GM12878 (cell line): Measurements from ENCODE around the gene PPIB. TPM values are rescaled to one million over a fixed set of nuclear protein-coding genes. Genes with fewer than 3 reads are reported as not detected.

ENCODE experiments used
- ATAC-seq: fragments of 200-7000 bp; cut with Tn5 transposase; 3 replicates; pipeline ENCODE4 v1.9.1; 2020; ENCODE audit warnings: mild to moderate bottlenecking, moderate library complexity
- BruUV-seq: library from RNA; stranded (reverse); fragments of 400-500 nt; replicated peaks from 2 replicates; lab custom pipeline; 2021; lab: Mats Ljungman, UMichigan
- CTCF ChIA-PET: fragments of 300-600 bp; sonication (Branson Sonifier 250); formaldehyde crosslinking; extraction: SDS; loops from one replicate; lab custom pipeline; 2021; ENCODE audit warnings: inconsistent platforms; lab: Yijun Ruan, JAX
- POLR2A ChIA-PET: fragments of 350-600 bp; formaldehyde crosslinking; extraction: SDS; loops from one replicate; lab custom pipeline; 2021; ENCODE audit warnings: inconsistent platforms; lab: Charles Lee
- RAD21 ChIA-PET: fragments of 300-600 bp; sonication (Branson Sonifier 250); formaldehyde crosslinking; loops from one replicate; lab custom pipeline; 2023; ENCODE audit warnings: antibody characterized with exemption; ENCODE audit not compliant: unreplicated experiment; lab: Charles Lee
- SMC1A ChIA-PET: fragments of 300-600 bp; sonication (Branson Sonifier 250); formaldehyde crosslinking; loops from one replicate; lab custom pipeline; 2023; ENCODE audit not compliant: unreplicated experiment, uncharacterized antibody; lab: Charles Lee
- DNase-seq: peaks from one replicate; pipeline ENCODE4 v3.0.0-alpha.2; 2011; ENCODE audit warnings: low read depth, low spot score
- FAIRE-seq: peaks from 3 replicates; lab custom pipeline; 2011; peaks lifted over from hg19 to GRCh38; lab: Jason Lieb, UNC
- H2AFZ ChIP-seq: 2 replicates; pipeline ENCODE4 v1.6.0; 2011; ENCODE audit warnings: low read depth, low read length, control low read depth; ENCODE audit not compliant: control insufficient read depth
- H3K27ac ChIP-seq: 2 replicates; pipeline ENCODE4 v1.5.1; 2011; ENCODE audit warnings: control low read depth; ENCODE audit not compliant: control insufficient read depth, insufficient read depth
- H3K27me3 ChIP-seq, 2 experiments: replicated peaks in 1 of 2; 2 replicates each; pipeline versions ENCODE4 v1.6.0 to v1.6.1; 2011; ENCODE audit warnings: low read length in 1 of 2; ENCODE audit not compliant: control insufficient read depth in 2 of 2, insufficient read depth in 2 of 2
- H3K36me3 ChIP-seq, 2 experiments: 2 replicates each; pipeline ENCODE4 v1.5.1; 2011; ENCODE audit warnings: low read length in 1 of 2; ENCODE audit not compliant: control insufficient read depth in 2 of 2, insufficient read depth in 2 of 2
- H3K4me1 ChIP-seq: 2 replicates; pipeline ENCODE4 v1.6.1; 2011; ENCODE audit warnings: mild to moderate bottlenecking, low read length, moderate library complexity, mixed read lengths; ENCODE audit not compliant: control insufficient read depth, insufficient read depth
- H3K4me2 ChIP-seq: 2 replicates; pipeline ENCODE4 v1.6.0; 2011; ENCODE audit warnings: control low read depth; ENCODE audit not compliant: control insufficient read depth, insufficient read depth
- H3K4me3 ChIP-seq: fragments of 200-600 bp; sonication (generic); 2 replicates; pipeline ENCODE4 v1.5.1; 2016
- H3K79me2 ChIP-seq: 2 replicates; pipeline ENCODE4 v1.6.0; 2011; ENCODE audit warnings: low read length; ENCODE audit not compliant: control insufficient read depth, insufficient read depth
- H3K9ac ChIP-seq: 2 replicates; pipeline ENCODE4 v1.8.0; 2011; ENCODE audit warnings: low read length, control low read depth, mixed read lengths; ENCODE audit not compliant: control insufficient read depth, insufficient read depth
- H3K9me3 ChIP-seq: replicated peaks from 3 replicates; pipeline ENCODE4 v1.5.1; 2011; ENCODE audit warnings: mild to moderate bottlenecking, low read length; ENCODE audit not compliant: control insufficient read depth, insufficient read depth
- H4K20me1 ChIP-seq: 2 replicates; pipeline ENCODE4 v1.6.0; 2011; ENCODE audit not compliant: control insufficient read depth, insufficient read depth
- BCLAF1 ChIP-seq: fragments of 450-650 bp; IDR thresholded peaks from 2 replicates; pipeline ENCODE4 v1.6.1; 2017; ENCODE audit warnings: antibody characterized with exemption, mild to moderate bottlenecking, moderate library complexity
- FOXM1 ChIP-seq: IDR thresholded peaks from 2 replicates; pipeline ENCODE4 v1.6.1; 2012; ENCODE audit warnings: low read depth, mild to moderate bottlenecking, inconsistent platforms, low read length, moderate library complexity
- HDAC6 ChIP-seq: fragments of 200-600 bp; sonication (generic); IDR thresholded peaks from one replicate; pipeline ENCODE4 v1.8.0; 2017; ENCODE audit warnings: antibody characterized with exemption; ENCODE audit not compliant: unreplicated experiment
- HDGF ChIP-seq: fragments of 450-650 bp; IDR thresholded peaks from 2 replicates; pipeline ENCODE4 v1.6.1; 2016; ENCODE audit warnings: antibody characterized with exemption
- NRF1 ChIP-seq: conservative IDR thresholded peaks from 2 replicates; pipeline ENCODE4 v1.6.1; 2011; ENCODE audit warnings: mild to moderate bottlenecking, low read depth, low read length, improper control_type of control experiment
- USF2 ChIP-seq: IDR thresholded peaks from 2 replicates; pipeline ENCODE4 v1.6.1; 2011; ENCODE audit warnings: low read depth, low read length, improper control_type of control experiment, borderline replicate concordance
- WGBS: methylation state at CpG from one replicate; pipeline ENCODE4 v1.1.6; 2016; ENCODE audit warnings: low lambda C conversion rate; ENCODE audit not compliant: insufficient replicate concordance, insufficient coverage; ENCODE audit errors: missing lambda C conversion rate; 5-methylcytosine and 5-hydroxymethylcytosine counted together
- in situ Hi-C: fragments of 300-500 bp; cut with MboI; formaldehyde crosslinking; loops from 9 replicates; pipeline ENCODE4 v1.14.3; 2018; ENCODE audit warnings: mixed read lengths
- intact Hi-C: fragments of 100-400 bp; cut with micrococcal nuclease; formaldehyde crosslinking; loops from one replicate; pipeline ENCODE4 v1.14.2; 2022; ENCODE audit not compliant: unreplicated experiment
- polyA plus RNA-seq, 11 experiments: library from polyadenylated mRNA; depleted of rRNA in 4 of 11; unstranded in 6 of 11; stranded (reverse) in 5 of 11; fragments of >200 nt; fragmentation: Nextera tagmentation in 4 of 11; fragmentation: Illumina TruSeq in 1 of 11; extraction: Ambion mirVana in 4 of 11; extraction: Trizol in 1 of 11; gene quantifications; 1 replicate in 1 of 11; 2 replicates in 10 of 11; pipeline versions ENCODE4 v1.2.1 to v1.2.3, GENCODE V29; 2011 to 2016; ENCODE audit warnings: inconsistent platforms in 2 of 11, missing spikeins in 2 of 11, low read depth in 1 of 11
- total RNA-seq, 4 experiments: library from RNA; depleted of rRNA in 3 of 4; stranded (reverse); fragments of >200 nt in 3 of 4; fragmentation: Illumina TruSeq in 1 of 4; extraction: Trizol in 1 of 4; gene quantifications; 2 replicates each; pipeline versions ENCODE4 v1.2.1 to v1.2.3, GENCODE V29; 2013 to 2021
- TF ChIP-seq, protein P1 (sequence below): fragments of 450-650 bp; conservative IDR thresholded peaks from 2 replicates; pipeline ENCODE4 v1.6.1; 2017; ENCODE audit warnings: mild to moderate bottlenecking, moderate library complexity

PPIB gene
- total and polyA plus RNA-seq, 10 of the 15 experiments (the other 5 are each of a cell fraction or from before 2014, with no cell fraction given) = 344 to 936 (median 508) TPM

DNA sequence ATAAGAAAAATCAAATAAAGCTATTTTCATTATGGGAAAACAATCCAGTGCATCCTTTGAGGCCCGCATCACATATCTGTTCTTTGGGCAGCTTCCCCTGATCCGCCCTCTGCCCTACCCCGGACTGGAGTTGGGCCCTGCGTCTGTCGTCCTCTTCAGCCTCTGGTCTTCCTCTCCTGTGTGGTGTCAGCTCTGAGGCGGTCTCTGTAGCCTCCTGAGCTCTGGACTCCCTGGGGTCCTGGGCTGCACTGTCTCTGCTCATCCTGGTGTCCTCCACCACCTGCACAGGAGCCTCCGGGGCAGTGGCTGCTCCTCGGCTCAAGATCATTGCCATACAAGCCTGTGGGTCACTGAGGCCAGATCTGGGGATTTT is 18.6 kb downstream of the PPIB start:
- Histone ChIP-seq H3K4me3 (peak overlapping the region; percentile 21; the same call in 1 of the 2 replicates), H3K4me1 (peaks cover 38% of the 10 kb centered on the region), H3K4me2 (peak overlapping the region; percentile 93), H3K79me2 (no peaks in the 10 kb centered on the region), H2AFZ (peak overlapping the region; percentile 62; the same call in 1 of the 2 replicates), H3K9me3 (no peaks in the 10 kb centered on the region), H3K9ac (peak overlapping the region; percentile 80)
- ATAC-seq (no peak), FAIRE-seq (no peak), DNase-seq (no peak)
- ChIA-PET CTCF (interaction anchor here (0.5 to 5.3 kb wide), 10 partner anchors 11 to 584 kb away, joined by 3 to 98 read pairs (median 4); partner anchors contain the start of genes CIAO2A and PPIB), RAD21 (interaction anchor here (0.9 to 3.2 kb wide), 12 partner anchors 10 to 212 kb away, joined by 3 to 29 read pairs (median 4); partner anchors contain the start of genes CIAO2A, CSNK1G1 and DAPK2), POLR2A (interaction anchor here (1.6 to 3.0 kb wide), 7 partner anchors 9 to 54 kb away, joined by 6 to 17 read pairs (median 8); partner anchors contain the start of genes PPIB and SNX1)
- intact Hi-C loops = no loop called here
- BruUV-seq = TSS peak; percentile 73
- WGBS = 0% methylated on average over 8 of the region's 8 CpGs
- in situ Hi-C loops = no loop called here
- no peak for TF ChIP-seq NRF1
- TF ChIP-seq HDAC6 = no peak
- no peak for TF ChIP-seq BCLAF1
- 0 out of 2 replicates have a peak, but pooled peaks have one; percentile 21 for TF ChIP-seq HDGF
- TF ChIP-seq, protein P1, sequence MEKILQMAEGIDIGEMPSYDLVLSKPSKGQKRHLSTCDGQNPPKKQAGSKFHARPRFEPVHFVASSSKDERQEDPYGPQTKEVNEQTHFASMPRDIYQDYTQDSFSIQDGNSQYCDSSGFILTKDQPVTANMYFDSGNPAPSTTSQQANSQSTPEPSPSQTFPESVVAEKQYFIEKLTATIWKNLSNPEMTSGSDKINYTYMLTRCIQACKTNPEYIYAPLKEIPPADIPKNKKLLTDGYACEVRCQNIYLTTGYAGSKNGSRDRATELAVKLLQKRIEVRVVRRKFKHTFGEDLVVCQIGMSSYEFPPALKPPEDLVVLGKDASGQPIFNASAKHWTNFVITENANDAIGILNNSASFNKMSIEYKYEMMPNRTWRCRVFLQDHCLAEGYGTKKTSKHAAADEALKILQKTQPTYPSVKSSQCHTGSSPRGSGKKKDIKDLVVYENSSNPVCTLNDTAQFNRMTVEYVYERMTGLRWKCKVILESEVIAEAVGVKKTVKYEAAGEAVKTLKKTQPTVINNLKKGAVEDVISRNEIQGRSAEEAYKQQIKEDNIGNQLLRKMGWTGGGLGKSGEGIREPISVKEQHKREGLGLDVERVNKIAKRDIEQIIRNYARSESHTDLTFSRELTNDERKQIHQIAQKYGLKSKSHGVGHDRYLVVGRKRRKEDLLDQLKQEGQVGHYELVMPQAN = no peak
- TF ChIP-seq USF2 = no peak
- TF ChIP-seq FOXM1 = no peak
- TF ChIP-seq, all 136 proteins: peak for 1
- Histone ChIP-seq H3K36me3 (peaks cover 5 to 11% of the 10 kb centered on the region in 2 experiments), H4K20me1 (no peaks in the 10 kb centered on the region), H3K27me3 (no peaks in the 10 kb centered on the region), H3K27ac (peak overlapping the region; percentile 92)
- SMC1A ChIA-PET = interaction anchor here (0.6 to 2.2 kb wide), 16 partner anchors 8 to 535 kb away, joined by 3 to 9 read pairs (median 6); partner anchors contain the start of genes CIAO2A and SNX1
